H7 (cell line): Measurements from ENCODE around the gene RSL24D1. TPM values are rescaled to one million over a fixed set of nuclear protein-coding genes. Genes with fewer than 3 reads are reported as not detected.
A peak's percentile ranks its signal among the peaks of the same experiment; 100 is the strongest.
"Not testable (repeated sequence)": the region's sequence is repeated elsewhere in the genome, so short reads cannot be mapped to it uniquely, and the experiment has no call there.

ENCODE experiments used
- DNase-seq: peaks from one replicate; pipeline ENCODE4 v3.0.0; 2012
- H3K27me3 ChIP-seq: 2 replicates; pipeline ENCODE4 v1.6.0; 2011; ENCODE audit warnings: mild to moderate bottlenecking, low read length; ENCODE audit not compliant: control insufficient read depth, insufficient read depth
- H3K36me3 ChIP-seq: replicated peaks from 2 replicates; pipeline ENCODE4 v1.5.1; 2011; ENCODE audit warnings: low read length; ENCODE audit not compliant: control insufficient read depth, insufficient read depth
- H3K4me3 ChIP-seq: 2 replicates; pipeline ENCODE4 v1.5.1; 2011; ENCODE audit warnings: low read depth, mild to moderate bottlenecking, control low read depth, low read length, moderate library complexity; ENCODE audit not compliant: insufficient read depth
- total RNA-seq: library from RNA; depleted of rRNA; stranded (reverse); fragments of >200 nt; shearing (Covaris generic); gene quantifications from 2 replicates; pipeline ENCODE4 v1.2.3, GENCODE V29; 2014; rRNA removed

RSL24D1 gene
- total RNA-seq, 1 experiment from 2014 or later = 106 TPM

- Histone ChIP-seq H3K36me3 (peaks cover 17% of the 10 kb centered on the region), H3K27me3 (no peaks in the 10 kb centered on the region), H3K4me3 (no peak overlapping the region)
- DNase-seq = no peak
Measured at GRCh38 chr15:55183679-55184078, 13.1 kb downstream of the RSL24D1 start.

- Histone ChIP-seq H3K27me3 (no peaks in the 10 kb centered on the region), H3K36me3 (peaks cover 14% of the 10 kb centered on the region), H3K4me3 (no peak overlapping the region)
- no peak for DNase-seq
Measured at GRCh38 chr15:55179141-55179540, 17.6 kb downstream of the RSL24D1 start.

- Histone ChIP-seq H3K27me3 (no peaks in the 10 kb centered on the region), H3K36me3 (no peaks in the 10 kb centered on the region), H3K4me3 (no peak overlapping the region)
- no peak for DNase-seq
Measured at GRCh38 chr15:55170361-55170760, 26.4 kb downstream of the RSL24D1 start.

DNA sequence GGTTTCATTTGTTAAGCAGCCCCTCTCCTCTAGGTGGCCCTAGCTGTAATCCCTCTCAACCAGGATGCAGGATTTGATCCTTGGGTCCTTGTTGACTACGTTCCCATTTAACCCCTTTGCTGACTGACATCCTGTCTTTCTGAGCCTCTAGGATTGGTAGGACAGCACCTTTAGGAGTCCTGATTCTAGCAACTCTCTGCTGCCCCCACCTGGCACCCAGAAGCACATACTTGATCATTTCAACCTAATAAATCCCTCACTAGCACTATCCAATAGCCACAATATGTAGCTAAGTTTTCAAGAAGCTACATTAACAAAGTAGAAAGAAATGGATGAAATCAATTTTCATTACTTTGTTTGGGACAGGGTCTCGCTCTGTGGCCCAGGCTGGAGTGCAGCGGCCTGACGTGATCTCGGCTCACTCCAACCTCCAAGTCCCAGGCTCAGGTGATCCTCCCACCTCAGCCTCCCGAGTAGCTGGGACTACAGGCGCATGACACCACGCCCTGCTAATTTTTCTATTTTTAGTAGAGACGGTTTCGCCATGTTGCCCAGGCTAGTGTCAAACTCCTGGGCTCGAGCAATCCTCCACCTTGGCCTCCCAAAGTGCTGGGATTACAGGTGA, 28.3 kb downstream of the RSL24D1 start:
- Histone ChIP-seq H3K27me3 (no peaks in the 10 kb centered on the region), H3K36me3 (no peaks in the 10 kb centered on the region), H3K4me3 (no peak overlapping the region)
- DNase-seq = peak; percentile 76

GRCh38 chr15:55164284-55164683, 32.5 kb downstream of the RSL24D1 start:
- no peak for DNase-seq
- no peaks in the 10 kb centered on the region for H3K36me3 ChIP-seq
- H3K4me3 ChIP-seq = no peak overlapping the region
- no peaks in the 10 kb centered on the region for H3K27me3 ChIP-seq

- Histone ChIP-seq H3K27me3 (no peaks in the 10 kb centered on the region), H3K36me3 (no peaks in the 10 kb centered on the region), H3K4me3 (no peak overlapping the region)
- DNase-seq = no peak
Measured at GRCh38 chr15:55151631-55152030, 45.1 kb downstream of the RSL24D1 start.

DNA sequence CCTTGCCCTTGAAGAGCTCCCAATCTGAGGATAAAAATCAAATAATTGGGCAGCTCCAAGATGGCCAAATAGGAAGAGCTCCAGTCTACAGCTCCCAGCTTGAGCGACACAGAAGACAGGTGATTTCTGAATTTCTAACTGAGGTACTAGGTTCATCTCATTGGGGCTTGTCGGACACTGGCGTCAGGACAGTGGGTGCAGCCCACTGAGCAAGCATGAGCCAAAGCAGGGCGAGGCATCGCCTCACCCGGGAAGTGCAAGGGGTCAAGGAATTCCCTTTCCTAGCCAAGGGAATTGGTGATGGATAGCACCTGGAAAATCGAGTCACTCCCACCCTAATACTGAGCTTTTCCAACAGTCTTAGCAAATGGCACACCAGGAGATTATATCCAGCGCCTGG, 53.6 kb downstream of the RSL24D1 start:
- not testable (repeated sequence) for H3K4me3 ChIP-seq, DNase-seq, H3K27me3 ChIP-seq

DNA sequence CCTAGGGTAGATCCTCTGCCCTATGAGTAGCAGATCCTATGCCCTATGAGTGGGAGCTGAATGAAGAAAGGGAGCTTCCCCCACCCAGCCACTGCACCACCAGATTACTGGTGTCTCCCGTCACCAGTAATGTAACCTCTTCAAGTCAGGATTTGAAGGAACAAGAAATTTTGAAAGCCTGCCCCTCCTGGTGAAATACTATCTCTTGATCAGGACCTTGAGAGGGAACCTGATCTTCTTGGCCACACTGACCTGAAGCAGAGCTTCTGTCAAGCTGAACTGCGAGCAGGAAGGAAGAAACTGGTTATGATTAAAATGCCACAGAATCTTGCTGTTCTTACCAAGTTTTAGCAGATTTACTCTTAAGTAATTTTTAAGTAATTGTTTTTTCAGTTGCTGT, 62.8 kb downstream of the RSL24D1 start:
- peak; percentile 7 for DNase-seq
- no peak overlapping the region for H3K4me3 ChIP-seq
- H3K27me3 ChIP-seq = no peaks in the 10 kb centered on the region
- no peaks in the 10 kb centered on the region for H3K36me3 ChIP-seq

More for the DNA sequence above, 53.6 kb downstream of the RSL24D1 start:
- H3K36me3 ChIP-seq = not testable (repeated sequence)

DNA sequence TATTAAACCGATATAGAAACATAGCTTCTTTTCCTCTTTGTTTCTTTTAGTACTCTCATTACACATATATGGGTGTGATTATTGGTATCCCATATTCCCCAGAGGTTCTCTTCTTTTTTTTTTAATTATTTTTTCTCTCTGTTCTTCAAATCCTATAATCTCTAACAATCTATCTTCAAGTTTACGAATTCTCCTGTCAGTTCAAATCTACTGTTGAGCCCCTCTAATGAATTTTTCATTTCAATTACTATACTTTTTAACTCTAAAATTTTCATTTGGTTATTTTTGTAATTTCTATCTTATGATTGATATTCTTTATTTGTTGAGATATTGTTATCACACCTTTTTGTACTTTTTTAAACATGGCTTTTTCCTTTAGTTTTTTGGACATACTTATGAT, 64.1 kb downstream of the RSL24D1 start:
- H3K4me3 ChIP-seq = no peak overlapping the region

More for the DNA sequence above, 64.1 kb downstream of the RSL24D1 start:
- no peaks in the 10 kb centered on the region for H3K36me3 ChIP-seq
- DNase-seq = no peak
- no peaks in the 10 kb centered on the region for H3K27me3 ChIP-seq

Other genes starting within 250 kb of the RSL24D1 start
- 0.90 and 1.5 TPM in 2 replicates for gene RAB27A, start 92.9 kb upstream of the RSL24D1 start, total RNA-seq
- 18.8 and 20.1 TPM in 2 replicates for gene PIGBOS1, start 122.2 kb upstream of the RSL24D1 start, total RNA-seq
- 7.1 and 10.1 TPM in 2 replicates for gene PIGB, start 122.3 kb upstream of the RSL24D1 start, total RNA-seq
- gene CCPG1, start 211.4 kb upstream of the RSL24D1 start, total RNA-seq = 14.3 and 23.8 TPM in 2 replicates
- 1.5 and 3.1 TPM in 2 replicates for gene PIERCE2, start 211.6 kb upstream of the RSL24D1 start, total RNA-seq